ENCODE measurements around the gene WLS.

The WLS gene

DNA sequence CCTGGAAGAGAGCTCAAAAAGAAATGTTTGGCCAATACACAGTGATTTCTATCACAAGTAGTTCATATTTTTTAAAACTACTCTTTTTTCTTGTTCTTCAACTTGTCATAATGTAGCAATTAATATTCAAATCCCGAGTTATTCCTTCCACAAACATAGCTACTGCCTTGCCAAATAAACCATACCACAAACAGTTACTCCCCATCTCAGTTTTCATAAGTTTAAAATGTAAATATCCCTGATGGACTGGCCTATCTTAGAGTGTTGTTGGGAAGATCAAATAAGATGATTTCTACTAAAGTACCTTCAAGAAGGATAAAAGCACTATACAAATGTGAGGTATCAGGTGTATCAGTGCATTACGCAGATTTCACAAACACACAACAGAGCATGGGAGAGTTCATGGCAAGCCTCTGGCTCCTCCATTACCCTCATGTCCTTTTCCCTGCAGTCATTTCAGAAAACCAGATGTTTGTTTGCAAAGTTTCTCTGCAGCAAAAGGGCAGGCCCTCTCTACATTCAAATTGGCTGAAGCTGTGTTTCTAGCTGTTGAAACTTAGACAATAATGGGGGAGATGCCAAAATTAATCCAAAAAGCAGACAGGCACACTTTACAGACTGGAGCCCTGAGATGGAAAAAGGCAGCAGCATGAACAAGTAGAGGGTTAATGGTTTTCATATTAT, 16.1 kb downstream of the WLS start:
- H3K4me3 Mint-ChIP-seq: no peak overlapping the region
- no peak overlapping the region for H3K27ac Mint-ChIP-seq
- no peak for ATAC-seq
- no peak for DNase-seq (ENCODE audit: low spot score in 2 of 2)
- no peaks in the 10 kb centered on the region for H3K36me3 Mint-ChIP-seq
- H3K9me3 Mint-ChIP-seq: no peaks in the 10 kb centered on the region
- no peaks in the 10 kb centered on the region for H3K4me1 Mint-ChIP-seq

DNA sequence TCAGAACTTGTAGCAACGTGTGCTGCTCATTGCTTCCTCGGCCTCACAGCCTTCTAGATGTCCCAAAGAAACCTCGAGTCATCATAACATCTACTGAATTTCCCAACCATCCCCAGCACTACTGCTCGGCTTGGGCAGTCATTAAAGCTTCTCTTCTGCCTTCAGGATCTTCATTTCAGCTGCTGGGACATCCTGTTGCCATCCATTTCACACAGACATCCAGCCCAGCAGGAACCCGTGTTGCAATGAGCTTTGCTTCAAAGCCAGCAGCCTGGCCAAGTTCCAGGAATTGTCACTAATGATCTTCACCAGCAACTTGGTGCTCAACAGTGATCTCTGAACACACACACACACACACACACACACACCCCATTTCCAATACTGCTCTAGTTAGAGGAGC, 18.5 kb downstream of the WLS start:
- Mint-ChIP-seq H3K9me3 (no peaks in the 10 kb centered on the region), H3K4me3 (no peak overlapping the region), H3K36me3 (no peaks in the 10 kb centered on the region), H3K27ac (no peak overlapping the region), H3K4me1 (no peaks in the 10 kb centered on the region)
- DNase-seq (ENCODE audit: low spot score in 2 of 2) (no peak), ATAC-seq (no peak)

DNA sequence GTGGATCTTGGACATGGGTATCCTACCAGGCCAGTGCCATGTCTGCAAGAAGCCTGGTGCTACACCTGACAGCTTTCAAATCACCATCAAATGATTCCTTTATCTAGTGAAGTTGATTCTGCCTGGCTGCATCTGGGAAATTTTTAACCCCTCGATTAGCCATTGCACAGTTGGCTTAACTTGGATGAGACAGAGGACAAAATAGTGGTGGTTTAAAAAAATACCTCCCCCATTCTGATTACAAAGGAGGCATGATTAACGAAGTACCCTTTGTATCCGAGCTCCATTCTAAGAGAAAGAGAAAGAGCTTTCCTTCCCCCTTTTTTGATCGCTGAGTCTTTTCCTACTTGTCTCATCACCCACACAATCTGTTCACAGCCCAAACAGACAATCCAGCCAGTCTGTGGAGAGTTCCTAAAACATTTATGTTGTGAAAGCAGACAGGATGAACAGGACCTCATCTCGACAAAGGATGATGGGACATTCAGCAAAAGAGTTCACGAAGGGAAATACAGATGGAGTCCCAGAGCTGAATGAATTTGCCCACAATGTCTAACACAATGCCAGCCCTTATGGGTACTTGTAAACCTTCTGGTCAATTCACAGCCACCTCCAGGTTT, 20.5 kb downstream of the WLS start:
- Mint-ChIP-seq H3K4me3 (no peak overlapping the region), H3K9me3 (no peaks in the 10 kb centered on the region)
- ATAC-seq: no peak

DNA sequence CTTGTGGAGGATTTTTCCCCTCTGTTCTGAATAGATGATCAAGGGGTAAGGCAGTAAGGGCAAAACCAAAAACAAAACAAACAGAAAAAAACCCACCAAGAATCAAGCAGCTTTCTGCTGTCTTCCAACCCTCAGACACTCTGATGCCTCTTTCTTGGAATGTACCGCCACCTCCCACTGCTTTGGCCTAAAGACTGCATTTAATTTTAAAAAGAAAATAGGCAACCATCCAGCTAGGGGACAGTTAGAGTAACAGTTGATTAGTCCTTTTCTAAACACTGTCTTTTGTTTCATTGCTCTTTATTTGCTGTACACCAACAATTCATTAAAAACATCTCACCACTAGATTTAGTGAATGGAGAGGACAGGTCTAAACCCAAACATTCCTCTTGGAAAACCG, 21.5 kb downstream of the WLS start:
- Mint-ChIP-seq H3K9me3 (no peaks in the 10 kb centered on the region), H3K27ac (no peak overlapping the region), H3K4me1 (no peaks in the 10 kb centered on the region), H3K4me3 (no peak overlapping the region), H3K36me3 (no peaks in the 10 kb centered on the region)
- ATAC-seq (no peak), DNase-seq (ENCODE audit: low spot score in 2 of 2) (no peak)

More for the DNA sequence above, 20.5 kb downstream of the WLS start:
- no peak for DNase-seq (ENCODE audit: low spot score in 2 of 2)
- H3K36me3 Mint-ChIP-seq: no peaks in the 10 kb centered on the region
- H3K4me1 Mint-ChIP-seq: no peaks in the 10 kb centered on the region
- H3K27ac Mint-ChIP-seq: no peak overlapping the region

DNA sequence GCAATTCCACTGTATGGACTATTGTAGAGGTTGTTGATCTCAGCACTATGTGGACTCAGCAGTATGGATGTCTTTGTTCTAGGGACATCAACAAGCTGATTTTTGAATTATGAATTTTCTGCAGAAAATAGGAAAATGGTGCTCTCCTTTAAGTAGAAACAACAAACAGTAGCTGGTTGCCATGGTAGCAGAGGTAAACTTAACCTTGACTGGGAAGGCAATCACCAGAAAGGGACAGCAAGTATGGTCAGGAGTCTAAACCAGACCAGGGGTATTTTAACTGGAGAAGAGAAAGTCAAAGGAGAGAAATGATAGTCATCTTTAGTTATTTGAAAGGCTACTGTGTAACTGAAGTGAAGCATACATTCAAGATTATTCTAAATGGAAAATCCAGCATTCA, 22.3 kb downstream of the WLS start:
- no peaks in the 10 kb centered on the region for H3K4me1 Mint-ChIP-seq
- no peak overlapping the region for H3K27ac Mint-ChIP-seq
- H3K9me3 Mint-ChIP-seq: no peaks in the 10 kb centered on the region
- DNase-seq (ENCODE audit: low spot score in 2 of 2) (no peak), ATAC-seq (no peak)
- H3K36me3 Mint-ChIP-seq: no peaks in the 10 kb centered on the region
- H3K4me3 Mint-ChIP-seq: no peak overlapping the region

DNA sequence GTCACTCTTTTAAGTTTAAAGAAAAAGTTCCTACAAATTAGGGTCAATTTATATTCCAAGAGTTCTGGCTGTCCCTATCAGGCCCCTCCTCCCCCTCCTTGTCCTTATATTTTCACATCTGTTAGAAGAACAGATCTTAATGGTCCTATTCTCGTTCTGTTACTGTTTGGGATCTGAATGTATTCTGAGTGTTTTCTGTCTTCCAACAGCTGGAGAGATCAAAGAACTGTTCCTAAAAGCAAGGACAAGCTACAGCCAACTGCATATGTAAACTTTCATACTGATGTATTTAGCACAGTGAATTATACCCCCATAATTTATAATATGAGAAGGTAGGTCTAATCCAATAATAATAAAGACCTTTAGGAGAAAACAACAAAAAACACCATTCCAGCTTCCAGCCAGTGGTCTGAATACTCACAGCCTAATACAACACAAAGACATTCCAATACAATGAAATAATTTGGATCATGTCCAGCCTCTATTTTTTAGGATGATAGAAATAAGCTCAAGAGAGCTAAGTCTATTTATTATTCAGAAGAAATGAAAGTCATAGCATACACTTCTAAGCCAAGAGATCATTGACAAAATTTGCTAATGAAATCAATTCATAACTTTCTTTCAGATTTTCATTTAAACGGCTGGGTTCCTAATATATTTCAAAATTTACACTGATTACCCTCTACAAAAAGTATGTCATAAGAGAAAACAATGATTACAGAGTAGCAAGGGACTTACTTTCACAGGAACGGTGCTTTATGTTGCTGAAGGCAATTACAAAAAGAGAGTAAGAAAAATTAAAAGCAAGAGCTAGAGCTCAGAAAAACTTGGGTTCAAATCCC, 25.3 kb downstream of the WLS start:
- Mint-ChIP-seq H3K27ac (no peak overlapping the region), H3K4me1 (no peaks in the 10 kb centered on the region), H3K4me3 (no peak overlapping the region), H3K36me3 (no peaks in the 10 kb centered on the region), H3K9me3 (no peaks in the 10 kb centered on the region)
- ATAC-seq (no peak), DNase-seq (ENCODE audit: low spot score in 2 of 2) (no peak)

DNA sequence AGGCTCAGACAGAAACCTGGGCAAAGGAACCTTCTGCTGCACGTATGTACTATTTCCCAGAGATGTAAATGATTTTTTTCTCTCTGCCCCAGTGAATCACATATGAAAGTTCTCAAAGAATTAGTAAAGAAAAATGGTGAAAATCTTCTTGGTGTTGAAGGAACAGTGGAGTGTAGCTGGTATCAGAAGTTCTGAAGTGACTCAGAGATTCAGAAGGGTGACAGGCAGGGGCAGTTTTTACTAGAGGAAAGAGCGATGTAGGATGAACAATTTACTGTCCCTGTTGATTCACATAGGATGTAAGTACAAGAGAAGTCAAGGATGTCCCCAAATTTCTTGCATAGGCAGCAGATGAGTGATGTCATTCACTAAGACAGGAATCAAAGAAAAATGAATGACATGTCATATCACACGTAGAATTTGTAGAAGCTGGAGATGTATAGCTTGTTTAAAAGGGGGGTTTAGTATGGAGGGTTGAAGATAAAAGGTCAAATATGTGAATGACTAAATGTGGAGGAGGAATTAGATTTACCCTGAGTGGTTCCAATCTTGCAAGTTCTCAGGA, 26.4 kb downstream of the WLS start:
- Mint-ChIP-seq H3K36me3 (no peaks in the 10 kb centered on the region), H3K4me1 (no peaks in the 10 kb centered on the region), H3K9me3 (no peaks in the 10 kb centered on the region), H3K27ac (no peak overlapping the region), H3K4me3 (no peak overlapping the region)
- no peak for DNase-seq (ENCODE audit: low spot score in 2 of 2)
- no peak for ATAC-seq

DNA sequence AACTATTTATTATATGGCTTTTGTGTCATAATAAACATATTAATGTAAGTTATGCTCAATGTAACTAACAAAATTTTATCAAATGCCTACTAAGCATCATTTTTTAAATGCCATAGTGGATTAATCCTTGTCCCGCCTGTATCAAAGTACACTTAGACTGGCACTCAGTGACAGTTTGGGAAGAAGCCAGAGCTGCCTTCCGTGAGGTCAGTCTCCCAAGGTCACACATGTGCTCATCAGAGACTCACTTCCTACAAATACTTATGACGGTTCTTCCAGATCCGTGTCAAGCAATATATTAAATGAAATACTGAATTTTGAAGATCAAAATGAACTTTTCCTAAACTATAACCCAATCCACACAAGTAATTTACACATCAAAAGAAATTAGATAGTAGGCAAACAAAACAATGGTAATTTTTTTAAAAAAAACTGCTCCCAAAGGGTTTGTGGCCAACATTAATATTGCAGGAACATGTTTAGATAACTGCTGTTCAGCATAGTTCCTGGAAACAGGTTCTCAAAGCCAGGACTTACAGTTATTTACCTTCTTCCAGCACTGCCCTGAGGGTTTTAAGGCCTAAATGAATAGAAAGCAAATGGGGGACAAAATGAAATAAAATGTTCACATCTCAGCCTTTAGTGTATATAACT, 27.2 kb downstream of the WLS start:
- H3K4me3 Mint-ChIP-seq: no peak overlapping the region
- no peak for DNase-seq (ENCODE audit: low spot score in 2 of 2)
- H3K27ac Mint-ChIP-seq: no peak overlapping the region
- no peaks in the 10 kb centered on the region for H3K36me3 Mint-ChIP-seq
- no peaks in the 10 kb centered on the region for H3K9me3 Mint-ChIP-seq
- no peaks in the 10 kb centered on the region for H3K4me1 Mint-ChIP-seq
- ATAC-seq: no peak

DNA sequence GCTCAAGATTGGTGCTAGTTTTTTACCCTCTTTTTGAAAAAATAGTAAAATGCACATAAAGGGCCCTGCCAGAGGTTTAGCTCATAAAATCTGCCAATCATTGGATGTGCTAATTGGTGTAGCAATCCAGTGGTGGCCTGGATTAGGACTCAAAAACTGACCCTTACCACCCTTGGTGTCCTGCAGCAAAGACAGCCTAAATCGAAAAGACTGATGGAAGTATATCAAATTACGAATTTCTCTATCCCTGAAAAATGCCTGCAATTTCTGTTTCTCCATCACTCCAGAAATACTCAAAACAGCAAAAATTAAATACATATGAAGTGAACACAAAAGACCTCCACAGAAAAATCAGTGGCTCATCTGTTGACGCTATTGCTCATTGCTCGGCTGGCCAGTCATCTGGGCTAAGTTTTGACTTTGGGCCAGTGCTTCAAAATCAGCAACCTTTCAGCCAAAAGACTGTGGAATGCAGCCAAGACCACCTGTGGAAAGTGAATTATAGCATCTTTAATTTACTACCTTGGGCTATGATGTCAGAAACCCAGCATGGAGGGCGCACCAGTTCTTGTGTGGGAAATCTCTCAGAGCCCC, 30.0 kb downstream of the WLS start:
- Mint-ChIP-seq H3K4me3 (no peak overlapping the region), H3K36me3 (no peaks in the 10 kb centered on the region), H3K27ac (no peak overlapping the region), H3K9me3 (no peaks in the 10 kb centered on the region), H3K4me1 (no peaks in the 10 kb centered on the region)
- no peak for ATAC-seq
- DNase-seq (ENCODE audit: low spot score in 2 of 2): no peak

DNA sequence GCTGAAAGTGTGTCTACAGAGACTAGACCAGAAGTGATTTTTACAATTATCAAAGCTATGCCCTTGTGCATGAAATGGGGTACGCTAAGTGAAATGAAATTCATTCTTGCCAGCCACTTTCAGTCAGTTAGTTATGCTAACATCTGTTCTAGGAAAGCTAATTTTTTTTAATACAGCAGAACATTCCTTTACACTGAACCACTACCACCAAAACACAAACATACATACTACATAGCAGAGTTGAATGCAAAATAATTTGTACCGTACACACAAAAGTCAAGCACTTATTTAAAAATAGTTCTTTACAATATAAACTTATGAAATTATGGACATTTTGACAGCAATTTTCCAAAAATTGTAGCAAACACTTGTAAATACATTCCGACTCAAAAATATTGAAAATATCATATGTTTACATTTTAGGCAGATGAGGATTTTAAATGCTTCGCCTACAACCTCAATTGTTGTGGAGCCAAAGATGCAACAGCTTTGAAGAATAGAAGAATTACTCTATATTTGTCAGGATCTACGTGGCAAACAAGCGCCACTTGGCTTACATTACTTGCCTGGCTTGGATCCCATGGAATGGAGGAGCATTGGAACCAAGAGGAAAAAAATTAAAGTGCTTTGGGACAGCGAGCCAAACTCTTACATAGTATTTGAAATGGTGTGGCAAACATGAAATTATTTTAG, 30.6 kb downstream of the WLS start:
- ATAC-seq: no peak
- Mint-ChIP-seq H3K36me3 (no peaks in the 10 kb centered on the region), H3K27ac (no peak overlapping the region), H3K4me1 (no peaks in the 10 kb centered on the region), H3K4me3 (no peak overlapping the region), H3K9me3 (no peaks in the 10 kb centered on the region)
- DNase-seq (ENCODE audit: low spot score in 2 of 2): no peak

DNA sequence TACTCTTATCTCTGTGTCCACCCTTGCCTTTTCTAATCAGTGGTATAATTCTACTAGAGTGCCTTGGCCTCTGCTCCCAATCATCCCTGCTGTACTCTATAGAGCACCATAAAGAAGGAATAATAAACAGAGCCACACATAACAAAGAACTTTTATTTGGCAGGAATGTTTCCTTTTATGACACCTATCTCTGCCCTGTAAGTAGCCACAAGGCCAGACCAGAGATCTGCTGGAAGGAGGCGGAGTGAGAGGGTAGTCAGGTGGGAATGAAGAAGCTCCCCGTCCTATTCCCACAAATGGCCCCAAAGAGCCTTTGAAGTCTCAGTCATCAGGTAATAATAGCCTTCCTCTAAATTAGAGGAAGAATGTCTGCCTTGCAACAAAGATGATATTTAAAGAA, 32.7 kb downstream of the WLS start:
- ATAC-seq (no peak), DNase-seq (ENCODE audit: low spot score in 2 of 2) (no peak)
- Mint-ChIP-seq H3K9me3 (no peaks in the 10 kb centered on the region), H3K4me3 (no peak overlapping the region), H3K36me3 (no peaks in the 10 kb centered on the region), H3K27ac (no peak overlapping the region), H3K4me1 (no peaks in the 10 kb centered on the region)

DNA sequence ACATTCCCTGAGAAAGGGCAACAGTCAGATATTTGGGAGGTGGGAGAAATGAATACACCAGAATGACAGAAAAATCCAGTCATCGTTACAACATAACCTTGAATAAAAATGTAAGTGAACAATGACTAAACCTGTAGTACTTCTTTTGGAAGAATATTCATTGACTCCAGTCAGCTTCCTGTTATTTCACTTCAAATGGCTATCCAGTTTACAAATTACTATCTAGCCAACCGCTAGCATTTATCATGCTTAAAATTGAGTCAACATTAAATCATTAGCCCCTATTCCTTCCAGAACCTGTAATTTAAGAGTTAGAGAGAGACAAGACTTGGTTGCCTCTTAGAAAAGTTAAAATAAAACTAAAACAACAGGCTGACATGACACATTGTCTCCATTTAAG, 33.6 kb downstream of the WLS start:
- ATAC-seq (no peak), DNase-seq (ENCODE audit: low spot score in 2 of 2) (no peak)
- H3K36me3 Mint-ChIP-seq: no peaks in the 10 kb centered on the region
- no peaks in the 10 kb centered on the region for H3K4me1 Mint-ChIP-seq
- no peak overlapping the region for H3K4me3 Mint-ChIP-seq
- H3K27ac Mint-ChIP-seq: no peak overlapping the region
- no peaks in the 10 kb centered on the region for H3K9me3 Mint-ChIP-seq

DNA sequence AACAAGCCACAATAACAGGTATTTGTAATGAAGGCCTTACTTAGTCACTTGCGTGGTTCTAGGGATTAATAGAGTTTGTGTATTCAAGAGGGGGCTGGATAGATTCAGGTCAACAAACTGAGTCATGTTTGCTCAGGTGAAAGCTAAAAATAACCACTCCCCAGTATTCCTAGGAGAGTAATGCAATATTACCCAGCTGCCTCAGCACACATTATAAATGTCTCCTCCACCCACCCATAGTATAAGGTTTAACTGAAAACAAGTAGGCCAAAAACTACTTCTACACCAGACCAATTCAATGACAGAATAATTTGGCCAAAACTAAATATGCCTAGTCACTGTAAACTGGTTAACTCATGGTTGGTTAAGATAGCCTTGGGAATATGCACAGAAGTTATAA, 34.4 kb downstream of the WLS start:
- H3K4me1 Mint-ChIP-seq: no peaks in the 10 kb centered on the region
- ATAC-seq (no peak), DNase-seq (ENCODE audit: low spot score in 2 of 2) (no peak)

DNA sequence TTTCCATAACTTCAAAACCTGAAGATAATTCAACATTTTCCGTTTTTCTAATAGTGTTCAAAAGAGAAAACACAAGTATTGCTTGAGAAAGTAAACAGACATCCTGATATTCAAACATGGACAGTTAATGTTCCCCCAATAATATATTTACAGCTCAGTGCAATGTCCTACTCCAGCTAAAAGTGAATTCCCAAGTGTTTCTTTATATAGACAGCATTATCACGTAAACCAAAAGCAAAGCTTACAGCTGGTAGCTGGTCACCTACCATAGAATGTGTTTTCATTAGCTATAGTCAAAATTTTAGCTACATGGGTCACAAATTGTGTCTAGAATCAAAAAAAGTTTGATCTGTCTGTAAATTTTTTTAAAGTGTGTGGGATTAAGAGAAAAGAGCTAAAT, 34.9 kb downstream of the WLS start:
- Mint-ChIP-seq H3K9me3 (no peaks in the 10 kb centered on the region), H3K4me3 (no peak overlapping the region), H3K4me1 (no peaks in the 10 kb centered on the region), H3K27ac (no peak overlapping the region), H3K36me3 (no peaks in the 10 kb centered on the region)
- no peak for DNase-seq (ENCODE audit: low spot score in 2 of 2)
- no peak for ATAC-seq

More for the DNA sequence above, 34.4 kb downstream of the WLS start:
- Mint-ChIP-seq H3K9me3 (no peaks in the 10 kb centered on the region), H3K36me3 (no peaks in the 10 kb centered on the region), H3K27ac (no peak overlapping the region), H3K4me3 (no peak overlapping the region)
